Mesendoderm (in vitro differentiated cells): ENCODE measurements around the gene OAS1.
A peak's percentile ranks its signal among the peaks of the same experiment; 100 is the strongest.

Source experiments
- DNase-seq: peaks from one replicate; pipeline ENCODE4 v3.0.0; 2013
- H2AK5ac ChIP-seq: 2 replicates; pipeline ENCODE4 v1.6.1; 2013; ENCODE audit warnings: low read length, inconsistent platforms
- H2BK120ac ChIP-seq: 2 replicates; pipeline ENCODE4 v1.6.1; 2013; ENCODE audit warnings: low read depth, mild to moderate bottlenecking, low read length, moderate library complexity, mixed read lengths
- H2BK15ac ChIP-seq: replicated peaks from 2 replicates; pipeline ENCODE4 v1.6.1; 2013; ENCODE audit warnings: low read depth, mild to moderate bottlenecking, moderate library complexity
- H2BK5ac ChIP-seq: 2 replicates; pipeline ENCODE4 v1.6.1; 2013; ENCODE audit warnings: low read length, inconsistent platforms
- H3K18ac ChIP-seq: 2 replicates; pipeline ENCODE4 v1.6.1; 2013; ENCODE audit warnings: mild to moderate bottlenecking, low read length, mixed read lengths
- H3K23ac ChIP-seq: one replicate; pipeline ENCODE4 v1.6.1; 2013; ENCODE audit warnings: low read length
- H3K27ac ChIP-seq: 2 replicates; pipeline ENCODE4 v1.5.1; 2013; ENCODE audit warnings: low read depth, mild to moderate bottlenecking, inconsistent platforms, low read length, moderate library complexity
- H3K27me3 ChIP-seq: 2 replicates; pipeline ENCODE4 v1.6.1; 2013; ENCODE audit warnings: low read length, control low read depth, mild to moderate bottlenecking, inconsistent platforms; ENCODE audit not compliant: insufficient read depth, poor library complexity
- H3K36me3 ChIP-seq: 2 replicates; pipeline ENCODE4 v1.6.1; 2013; ENCODE audit warnings: low read length, inconsistent platforms; ENCODE audit not compliant: control insufficient read depth, insufficient read depth
- H3K4ac ChIP-seq: one replicate; pipeline ENCODE4 v1.6.1; 2013; ENCODE audit warnings: low read depth, mild to moderate bottlenecking, low read length, moderate library complexity
- H3K4me1 ChIP-seq: 2 replicates; pipeline ENCODE4 v1.6.1; 2013; ENCODE audit warnings: low read depth, low read length, inconsistent platforms; ENCODE audit not compliant: control insufficient read depth
- H3K4me2 ChIP-seq: 2 replicates; pipeline ENCODE4 v1.6.1; 2013; ENCODE audit warnings: low read length
- H3K4me3 ChIP-seq: 2 replicates; pipeline ENCODE4 v1.5.1; 2013; ENCODE audit warnings: mild to moderate bottlenecking, low read length
- H3K56ac ChIP-seq: one replicate; pipeline ENCODE4 v1.6.1; 2013; ENCODE audit warnings: low read length
- H3K79me1 ChIP-seq: 2 replicates; pipeline ENCODE4 v1.6.1; 2013; ENCODE audit warnings: low read length, inconsistent platforms
- H3K79me2 ChIP-seq: 2 replicates; pipeline ENCODE4 v1.6.1; 2013; ENCODE audit warnings: mild to moderate bottlenecking, low read length; ENCODE audit not compliant: control insufficient read depth, insufficient read depth
- H3K9ac ChIP-seq: 2 replicates; pipeline ENCODE4 v1.6.1; 2013; ENCODE audit warnings: low read length, inconsistent platforms
- H4K5ac ChIP-seq: one replicate; pipeline ENCODE4 v1.6.1; 2013; ENCODE audit warnings: low read length
- H4K8ac ChIP-seq: one replicate; pipeline ENCODE4 v1.6.1; 2013; ENCODE audit warnings: low read depth, mild to moderate bottlenecking, control low read depth, low read length, moderate library complexity
- WGBS: extraction: QIAGEN DNeasy Blood & Tissue Kit; methylation state at CpG from one replicate; pipeline ENCODE4 v1.1.7; 2013; ENCODE audit warnings: low lambda C conversion rate, missing lambda C conversion rate; ENCODE audit not compliant: insufficient coverage; ENCODE audit errors: extremely low coverage; 5-methylcytosine and 5-hydroxymethylcytosine counted together

OAS1 gene

GRCh38 chr12:112927475-112927874, 20.7 kb downstream of the OAS1 start:
- WGBS: no CpG with 5 or more reads among the region's 3 CpGs
- Histone ChIP-seq H2BK5ac (no peak overlapping the region), H2BK15ac (no peak overlapping the region), H3K36me3 (no peaks in the 10 kb centered on the region), H3K4me3 (no peak overlapping the region), H3K23ac (no peak overlapping the region), H3K4me2 (no peak overlapping the region), H4K8ac (no peak overlapping the region), H3K79me1 (no peaks in the 10 kb centered on the region), H2BK120ac (no peak overlapping the region), H3K18ac (no peak overlapping the region), H3K27ac (no peak overlapping the region), H2AK5ac (no peak overlapping the region), H3K4me1 (no peaks in the 10 kb centered on the region), H3K79me2 (no peaks in the 10 kb centered on the region), H3K9ac (no peak overlapping the region), H3K56ac (no peak overlapping the region), H4K5ac (no peak overlapping the region), H3K4ac (no peak overlapping the region), H3K27me3 (no peaks in the 10 kb centered on the region)
- DNase-seq: no peak

DNA sequence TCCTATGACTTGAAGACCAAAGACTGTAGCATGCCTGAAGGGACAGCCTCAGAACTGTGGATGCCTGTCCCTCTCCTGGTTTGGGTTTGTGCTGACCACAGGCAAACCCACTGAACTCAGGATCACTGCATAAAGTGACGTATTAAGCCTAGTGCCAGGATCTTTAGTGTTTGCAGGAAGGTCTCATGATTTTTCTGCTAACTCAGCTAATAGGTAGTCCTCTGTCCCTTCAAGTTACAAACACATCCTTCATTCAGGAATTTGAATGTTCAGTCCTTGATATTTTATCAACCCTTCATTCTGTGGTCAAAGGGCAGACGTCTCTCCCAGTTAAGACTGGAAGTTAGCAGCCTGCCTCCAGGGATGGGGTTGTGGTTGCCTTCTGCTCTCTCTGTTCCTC, 21.2 kb downstream of the OAS1 start:
- H3K79me1 ChIP-seq: no peaks in the 10 kb centered on the region
- no CpG with 5 or more reads among the region's 2 CpGs for WGBS
- no peak overlapping the region for H3K9ac ChIP-seq
- H3K4me1 ChIP-seq: no peaks in the 10 kb centered on the region
- H3K27ac ChIP-seq: no peak overlapping the region
- H3K23ac ChIP-seq: no peak overlapping the region
- no peak overlapping the region for H3K56ac ChIP-seq
- H4K8ac ChIP-seq: no peak overlapping the region
- H3K27me3 ChIP-seq: no peaks in the 10 kb centered on the region
- H3K18ac ChIP-seq: no peak overlapping the region
- no peaks in the 10 kb centered on the region for H3K36me3 ChIP-seq
- no peak overlapping the region for H3K4ac ChIP-seq
- no peaks in the 10 kb centered on the region for H3K79me2 ChIP-seq
- no peak overlapping the region for H4K5ac ChIP-seq
- H3K4me2 ChIP-seq: no peak overlapping the region
- no peak overlapping the region for H2BK5ac ChIP-seq
- H2BK120ac ChIP-seq: no peak overlapping the region
- H3K4me3 ChIP-seq: no peak overlapping the region
- H2BK15ac ChIP-seq: no peak overlapping the region
- DNase-seq: no peak
- no peak overlapping the region for H2AK5ac ChIP-seq

DNA sequence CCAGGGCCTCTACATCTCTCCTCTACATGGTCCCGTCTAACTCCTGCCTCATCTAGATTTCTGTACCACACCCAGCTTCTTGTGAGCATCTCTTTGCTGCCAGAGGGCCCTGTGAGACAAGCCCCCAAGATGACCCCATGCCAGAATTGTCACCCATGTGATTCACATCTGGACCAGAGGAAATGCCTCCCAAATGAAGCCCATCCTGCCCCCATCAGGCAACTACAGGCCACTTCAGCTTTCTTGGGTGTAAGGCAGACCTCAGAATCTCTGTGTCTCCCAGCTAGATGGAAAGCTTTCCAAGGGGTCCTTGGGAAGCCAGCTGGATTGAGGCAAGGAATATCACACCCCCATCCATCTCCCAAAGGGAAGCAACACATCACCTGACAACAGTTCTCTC, 22.2 kb downstream of the OAS1 start:
- Histone ChIP-seq H3K79me1 (no peaks in the 10 kb centered on the region), H3K4me1 (no peaks in the 10 kb centered on the region), H4K5ac (no peak overlapping the region), H3K18ac (no peak overlapping the region), H3K56ac (no peak overlapping the region), H3K4ac (no peak overlapping the region), H2AK5ac (no peak overlapping the region), H3K27ac (no peak overlapping the region), H3K27me3 (no peaks in the 10 kb centered on the region), H3K23ac (no peak overlapping the region), H3K4me2 (no peak overlapping the region), H3K9ac (no peak overlapping the region), H3K36me3 (no peaks in the 10 kb centered on the region), H2BK5ac (no peak overlapping the region), H4K8ac (no peak overlapping the region), H3K4me3 (no peak overlapping the region), H2BK15ac (no peak overlapping the region), H2BK120ac (no peak overlapping the region), H3K79me2 (no peaks in the 10 kb centered on the region)
- WGBS: no CpG with 5 or more reads among the region's 1 CpG
- peak; percentile 23 for DNase-seq

DNA sequence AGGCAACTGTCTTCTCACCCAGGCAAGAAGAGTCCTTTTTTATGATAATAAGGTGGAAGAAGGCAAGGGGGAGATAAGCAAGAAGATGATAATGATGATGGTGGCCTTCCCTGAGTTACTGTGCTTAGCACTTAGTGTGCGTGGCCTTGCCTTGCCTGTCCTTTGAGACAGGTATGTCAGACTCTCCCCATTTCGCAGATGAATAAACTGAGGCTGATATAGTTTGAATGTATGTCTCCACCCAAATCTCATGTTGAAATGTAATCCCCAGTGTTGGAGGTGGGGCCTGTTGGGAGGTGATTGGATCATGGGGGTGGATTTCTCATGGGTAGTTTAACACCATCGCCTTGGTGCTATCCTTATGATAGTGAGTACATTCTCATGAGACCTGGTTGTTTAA, 23.0 kb downstream of the OAS1 start:
- Histone ChIP-seq H2BK15ac (no peak overlapping the region), H3K79me2 (no peaks in the 10 kb centered on the region), H3K4ac (no peak overlapping the region), H3K18ac (no peak overlapping the region), H4K8ac (no peak overlapping the region), H3K4me3 (no peak overlapping the region), H3K27me3 (no peaks in the 10 kb centered on the region), H3K79me1 (no peaks in the 10 kb centered on the region), H4K5ac (no peak overlapping the region), H3K23ac (no peak overlapping the region), H2BK5ac (no peak overlapping the region), H3K36me3 (no peaks in the 10 kb centered on the region), H3K4me1 (no peaks in the 10 kb centered on the region), H2BK120ac (no peak overlapping the region), H3K27ac (no peak overlapping the region), H3K56ac (no peak overlapping the region), H3K4me2 (no peak overlapping the region), H3K9ac (no peak overlapping the region), H2AK5ac (no peak overlapping the region)
- no CpG with 5 or more reads among the region's 3 CpGs for WGBS
- DNase-seq: no peak

DNA sequence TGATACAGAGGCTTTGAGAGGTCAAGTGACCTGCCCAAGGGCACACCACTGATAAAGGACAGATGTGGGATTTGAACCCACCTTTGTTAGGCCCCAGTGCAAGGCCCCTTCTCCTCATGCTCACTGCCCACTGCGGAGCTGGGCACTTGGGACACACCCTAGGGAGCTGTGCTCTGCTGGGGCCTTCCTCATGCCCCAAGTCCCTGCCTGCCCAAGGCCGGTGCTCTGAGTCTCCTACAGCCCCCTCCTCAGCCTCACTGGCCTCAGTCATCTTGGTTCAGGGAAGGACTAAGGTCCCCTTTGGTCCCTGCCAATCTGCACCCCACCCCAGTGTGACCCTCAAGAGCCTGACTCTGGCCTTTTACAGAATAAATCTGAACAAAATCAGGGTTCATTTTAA, 23.6 kb downstream of the OAS1 start:
- DNase-seq: no peak
- H3K56ac ChIP-seq: no peak overlapping the region
- no peaks in the 10 kb centered on the region for H3K27me3 ChIP-seq
- no peak overlapping the region for H3K23ac ChIP-seq
- H4K5ac ChIP-seq: no peak overlapping the region
- no CpG with 5 or more reads among the region's 2 CpGs for WGBS
- no peak overlapping the region for H2BK5ac ChIP-seq
- H3K36me3 ChIP-seq: no peaks in the 10 kb centered on the region
- no peaks in the 10 kb centered on the region for H3K4me1 ChIP-seq
- no peak overlapping the region for H2BK120ac ChIP-seq
- H3K4me3 ChIP-seq: no peak overlapping the region
- H3K9ac ChIP-seq: no peak overlapping the region
- no peak overlapping the region for H3K27ac ChIP-seq
- H3K79me2 ChIP-seq: no peaks in the 10 kb centered on the region
- no peaks in the 10 kb centered on the region for H3K79me1 ChIP-seq
- no peak overlapping the region for H2BK15ac ChIP-seq
- H3K18ac ChIP-seq: no peak overlapping the region
- H3K4ac ChIP-seq: no peak overlapping the region
- no peak overlapping the region for H4K8ac ChIP-seq
- H2AK5ac ChIP-seq: no peak overlapping the region
- no peak overlapping the region for H3K4me2 ChIP-seq

DNA sequence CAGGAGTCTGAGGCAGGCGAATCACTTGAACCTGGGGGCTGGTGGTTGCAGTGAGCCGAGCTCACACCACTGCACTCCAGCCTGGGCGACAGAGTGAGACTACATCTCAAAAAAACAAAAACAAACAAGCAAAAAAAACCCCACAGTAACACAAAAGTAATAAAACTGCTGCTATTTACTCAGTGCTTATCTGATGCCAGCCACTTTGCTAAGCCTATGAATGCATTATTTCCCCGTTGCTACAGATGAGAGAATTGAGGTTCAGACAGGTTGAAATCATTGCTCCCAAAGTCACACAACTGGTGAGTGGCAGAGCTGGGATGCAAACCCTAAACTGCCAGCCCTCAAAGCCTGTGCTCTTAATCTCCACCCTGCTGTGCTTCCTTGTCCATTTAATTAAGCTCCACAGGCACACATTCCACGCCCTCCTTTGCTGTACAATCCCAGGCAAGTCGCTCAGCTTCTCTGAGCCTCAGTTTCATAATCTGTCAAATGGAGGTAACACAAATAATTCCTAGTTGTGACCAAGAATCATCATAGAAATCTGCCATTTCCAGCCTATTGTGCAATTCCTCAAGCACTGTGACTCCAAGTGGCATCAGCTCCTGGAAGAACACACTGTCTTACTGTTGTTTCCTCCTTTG, 25.8 kb downstream of the OAS1 start:
- Histone ChIP-seq H3K9ac (no peak overlapping the region), H3K4me2 (no peak overlapping the region), H2BK15ac (no peak overlapping the region), H2AK5ac (no peak overlapping the region), H2BK120ac (no peak overlapping the region), H3K27me3 (no peaks in the 10 kb centered on the region), H3K18ac (no peak overlapping the region), H3K36me3 (no peaks in the 10 kb centered on the region), H3K79me2 (no peaks in the 10 kb centered on the region), H3K56ac (no peak overlapping the region), H3K4ac (no peak overlapping the region), H3K79me1 (no peaks in the 10 kb centered on the region), H4K5ac (no peak overlapping the region), H3K23ac (no peak overlapping the region), H2BK5ac (no peak overlapping the region), H4K8ac (no peak overlapping the region), H3K4me1 (no peaks in the 10 kb centered on the region), H3K27ac (no peak overlapping the region), H3K4me3 (no peak overlapping the region)
- DNase-seq: peak; percentile 63
- WGBS: no CpG with 5 or more reads among the region's 6 CpGs
